NCI-H2196 treated with DMSO at 0.1 percent for 48 hours (cell line): ENCODE measurements around the gene SPATA2L.

ENCODE experiments used
- DNase-seq: peaks from one replicate; lab custom pipeline; 2025; ENCODE audit not compliant: unreplicated experiment; lab: John Stamatoyannopoulos, UW

Gene SPATA2L, protein sequence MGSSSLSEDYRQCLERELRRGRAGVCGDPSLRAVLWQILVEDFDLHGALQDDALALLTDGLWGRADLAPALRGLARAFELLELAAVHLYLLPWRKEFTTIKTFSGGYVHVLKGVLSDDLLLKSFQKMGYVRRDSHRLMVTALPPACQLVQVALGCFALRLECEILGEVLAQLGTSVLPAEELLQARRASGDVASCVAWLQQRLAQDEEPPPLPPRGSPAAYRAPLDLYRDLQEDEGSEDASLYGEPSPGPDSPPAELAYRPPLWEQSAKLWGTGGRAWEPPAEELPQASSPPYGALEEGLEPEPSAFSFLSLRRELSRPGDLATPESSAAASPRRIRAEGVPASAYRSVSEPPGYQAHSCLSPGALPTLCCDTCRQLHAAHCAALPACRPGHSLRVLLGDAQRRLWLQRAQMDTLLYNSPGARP

DNA sequence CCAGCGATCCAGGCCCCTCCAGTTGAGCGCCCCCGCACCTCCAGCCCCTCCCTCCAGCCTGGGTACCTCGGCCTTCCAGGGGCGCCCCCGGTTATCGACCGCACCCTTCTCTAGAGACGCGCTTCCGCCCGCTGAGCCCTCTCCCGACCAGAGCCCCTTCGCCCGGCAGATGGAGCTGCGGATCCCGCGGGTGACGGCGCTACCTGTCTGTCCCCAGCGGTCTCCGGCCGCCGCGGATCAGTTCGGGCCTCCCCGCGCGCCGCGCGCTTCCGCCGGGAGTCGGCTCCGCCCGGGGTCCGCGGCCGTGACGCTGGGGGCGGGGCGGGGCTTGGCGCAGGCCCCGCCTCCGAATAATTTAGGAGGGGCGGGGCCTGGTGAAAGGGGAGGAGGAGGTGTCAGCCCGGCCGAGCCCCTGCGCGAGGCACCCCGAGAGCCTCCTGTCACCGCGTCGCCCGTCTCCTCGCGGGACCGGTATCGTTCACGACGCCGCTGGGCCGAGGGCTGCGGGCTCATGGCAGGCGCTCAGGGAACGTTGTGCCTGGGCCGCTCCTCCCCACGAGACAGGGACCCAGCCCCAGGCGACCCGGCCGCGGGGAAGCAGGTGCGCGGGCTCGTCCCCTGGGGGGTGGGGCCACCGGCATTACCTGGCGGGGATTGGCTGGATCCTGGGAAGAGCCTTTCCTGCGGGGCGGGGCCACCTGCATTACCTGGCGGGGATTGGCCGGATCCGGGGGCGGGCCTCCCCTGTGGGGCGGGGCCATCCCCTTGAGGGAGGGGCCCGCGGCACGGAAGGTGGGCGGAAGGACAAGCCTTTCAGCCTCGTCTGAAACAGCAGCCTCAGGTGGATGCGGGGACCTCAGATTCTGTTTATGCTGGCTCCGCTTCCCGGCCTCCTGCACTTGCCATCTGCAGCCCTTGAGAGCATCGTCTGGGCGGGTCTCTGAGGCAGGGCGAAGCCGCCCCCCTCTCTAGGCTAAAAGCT lies at the start of gene SPATA2L:
TSS of gene SPATA2L (minus strand) at position 281 of the 982 bp plus-strand sequence. CDS start 473 bp downstream, outside the sequence.
- DNase-seq = peak; percentile 74

DNA sequence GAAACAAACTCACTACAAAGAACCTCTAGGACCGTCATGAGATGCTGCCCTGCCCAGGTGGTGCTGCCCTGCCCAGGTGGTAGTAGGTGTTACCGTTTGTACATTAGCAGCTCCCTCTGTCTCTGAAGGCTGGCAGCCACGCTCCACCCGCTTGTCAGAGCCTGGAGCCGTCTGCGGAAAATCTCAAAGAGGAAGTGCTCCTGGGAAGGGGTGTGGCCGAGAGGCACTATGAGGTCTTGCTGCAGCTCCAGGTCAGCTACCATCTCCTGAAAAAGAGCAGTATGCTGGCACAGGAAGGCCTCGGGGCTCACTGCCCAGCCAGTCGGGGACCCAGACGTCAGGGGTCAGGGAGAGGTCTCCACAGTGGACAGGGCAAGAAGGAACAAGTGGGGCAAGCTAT lies 48.1 kb upstream of the SPATA2L start:
- DNase-seq = no peak

DNA sequence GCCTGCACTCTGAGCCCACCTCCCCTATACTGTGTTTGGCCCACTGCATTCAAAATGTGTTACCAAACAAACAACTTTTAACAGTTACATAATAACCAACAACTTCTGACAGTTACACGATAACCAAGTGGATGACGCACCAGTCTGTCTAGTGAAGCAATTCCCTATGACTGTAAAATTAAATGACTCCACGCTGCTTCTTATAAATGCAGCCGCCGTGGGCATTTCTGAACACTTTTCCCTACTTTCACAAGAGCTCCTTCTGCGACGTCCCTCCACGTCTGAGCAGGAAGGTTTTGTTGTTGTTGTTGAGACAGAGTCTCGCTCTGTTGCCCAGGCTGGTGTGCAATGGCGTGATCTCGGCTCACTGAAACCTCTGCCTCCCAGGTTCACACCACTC lies 47.4 kb upstream of the SPATA2L start:
- no peak for DNase-seq

DNA sequence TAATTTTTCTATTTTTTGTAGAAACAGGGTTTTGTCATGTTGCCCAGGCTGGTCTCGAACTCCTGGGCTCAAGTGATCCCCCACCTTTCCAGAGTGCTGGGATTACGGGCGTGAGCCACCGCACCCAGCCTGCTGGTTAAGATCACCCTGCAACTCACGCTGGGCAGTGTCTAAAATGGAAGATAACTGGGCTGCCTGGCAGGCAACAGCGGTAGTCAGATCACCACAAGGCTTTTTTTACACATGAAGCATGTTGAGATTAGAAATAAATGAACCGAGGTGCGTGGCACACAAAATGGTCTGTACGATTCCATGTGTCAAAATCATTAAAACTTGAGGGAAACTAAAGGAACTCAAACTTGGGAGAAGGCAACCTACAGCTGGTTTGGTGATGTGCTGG lies 46.6 kb upstream of the SPATA2L start:
- DNase-seq = no peak

DNA sequence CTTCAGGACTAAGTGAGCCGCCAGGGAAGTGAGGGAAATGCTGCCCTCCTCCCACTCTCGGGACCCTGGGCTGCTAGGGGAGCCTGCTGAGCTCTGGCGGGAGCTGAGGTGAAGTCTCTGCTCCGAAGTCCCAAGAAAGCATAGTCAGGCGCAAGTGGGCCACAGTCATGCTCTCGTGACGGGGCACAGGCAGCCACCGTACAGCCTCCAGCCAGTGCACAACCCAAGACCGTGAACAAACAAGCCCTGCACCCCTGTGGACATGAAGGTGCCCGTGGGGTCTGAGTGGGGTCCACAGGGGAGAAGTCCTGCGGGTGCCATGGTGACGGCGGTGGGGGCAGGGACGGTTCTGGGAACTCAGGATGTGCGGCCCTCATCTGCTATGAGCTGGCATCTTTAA lies 44.5 kb upstream of the SPATA2L start:
- DNase-seq = no peak

DNA sequence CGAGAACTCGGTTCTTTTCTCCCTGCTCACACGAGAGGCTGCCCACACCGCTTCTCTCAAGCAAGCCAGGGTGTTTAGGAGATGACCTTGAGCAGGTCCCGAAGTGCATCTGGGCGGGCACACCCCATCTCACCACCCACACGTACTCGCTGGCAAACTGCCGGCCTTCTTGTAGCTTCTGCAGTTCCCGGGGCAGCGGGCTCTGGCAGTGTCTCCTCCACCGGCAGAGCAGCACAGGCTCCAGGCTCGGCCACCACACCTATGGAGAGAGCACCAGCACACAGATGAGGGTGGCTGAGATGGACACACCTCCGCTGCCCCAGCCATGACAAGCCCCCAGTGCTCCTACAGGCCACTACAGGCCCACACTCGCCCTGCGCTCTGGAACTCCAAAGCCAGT lies 43.3 kb upstream of the SPATA2L start:
- DNase-seq = no peak

DNA sequence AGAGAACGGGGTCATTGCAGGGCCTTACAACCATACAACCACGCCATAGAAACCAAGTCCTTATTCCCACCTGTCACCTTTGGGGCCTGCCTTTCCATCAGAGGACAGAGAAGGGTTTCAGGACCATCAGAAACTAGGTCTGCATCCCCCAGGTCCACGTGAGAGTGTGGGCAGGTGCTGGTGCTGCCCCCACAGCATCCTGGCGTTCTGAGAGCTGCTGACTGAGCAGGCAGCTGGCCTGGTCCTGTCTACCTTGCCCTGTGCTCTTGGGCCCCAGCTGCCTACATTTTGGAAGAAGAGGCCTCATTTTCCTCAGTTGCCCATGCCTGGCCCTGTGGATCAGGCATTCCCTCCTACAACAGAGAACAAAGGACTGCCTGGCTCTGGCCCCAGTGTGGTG lies 41.4 kb upstream of the SPATA2L start:
- DNase-seq = no peak

DNA sequence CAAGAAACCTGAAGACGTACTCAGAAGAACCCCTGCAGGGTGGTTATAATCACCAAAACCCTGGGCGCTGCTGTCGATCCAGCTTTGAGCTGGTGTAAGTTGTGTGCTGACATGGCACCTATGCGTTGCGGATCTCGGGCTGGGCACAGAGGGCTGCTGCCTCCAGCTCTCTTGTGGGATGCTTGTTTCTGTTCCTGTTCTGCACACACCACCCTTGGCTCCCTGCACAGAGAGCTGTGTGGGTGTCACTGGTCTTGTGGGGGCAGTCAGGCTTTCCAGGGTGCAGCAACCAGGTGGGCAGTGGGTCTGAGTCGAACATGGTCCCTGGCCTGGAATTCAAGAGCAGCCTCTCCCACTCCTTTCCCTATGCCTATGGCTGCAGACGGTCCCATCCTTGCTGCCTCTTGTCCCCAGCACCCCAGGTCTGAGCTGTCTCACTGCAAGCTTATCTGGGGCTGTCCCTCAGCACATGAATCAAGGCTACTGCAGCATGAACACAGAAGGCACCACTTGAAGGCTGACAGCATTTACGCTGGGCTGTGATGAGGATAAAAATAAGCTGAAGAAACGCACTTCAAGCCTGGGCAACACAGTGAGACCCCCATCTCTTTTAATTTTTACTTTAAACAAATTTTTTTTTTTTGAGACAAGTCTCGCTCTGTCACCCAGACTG lies 40.0 kb upstream of the SPATA2L start:
- no peak for DNase-seq

DNA sequence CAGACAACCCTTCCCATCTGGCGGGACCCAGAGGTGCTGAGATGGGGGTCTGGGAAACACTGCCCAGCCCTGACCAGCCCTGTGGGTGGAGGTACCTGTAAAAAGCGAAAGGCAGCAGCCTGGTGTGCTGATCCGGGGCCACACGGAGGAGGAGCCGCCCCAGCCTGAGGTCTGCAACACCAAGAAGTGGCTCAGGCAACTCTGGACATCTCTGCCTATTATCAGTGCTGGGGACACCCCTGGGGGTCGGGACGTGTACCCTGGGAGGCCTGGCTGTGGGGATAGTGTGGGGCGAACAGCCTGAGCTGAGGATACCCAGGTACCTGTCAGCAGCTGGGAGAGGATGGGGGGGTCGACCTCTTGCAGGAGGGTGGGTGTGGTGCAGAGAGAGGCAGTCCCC lies 37.9 kb upstream of the SPATA2L start:
- no peak for DNase-seq

DNA sequence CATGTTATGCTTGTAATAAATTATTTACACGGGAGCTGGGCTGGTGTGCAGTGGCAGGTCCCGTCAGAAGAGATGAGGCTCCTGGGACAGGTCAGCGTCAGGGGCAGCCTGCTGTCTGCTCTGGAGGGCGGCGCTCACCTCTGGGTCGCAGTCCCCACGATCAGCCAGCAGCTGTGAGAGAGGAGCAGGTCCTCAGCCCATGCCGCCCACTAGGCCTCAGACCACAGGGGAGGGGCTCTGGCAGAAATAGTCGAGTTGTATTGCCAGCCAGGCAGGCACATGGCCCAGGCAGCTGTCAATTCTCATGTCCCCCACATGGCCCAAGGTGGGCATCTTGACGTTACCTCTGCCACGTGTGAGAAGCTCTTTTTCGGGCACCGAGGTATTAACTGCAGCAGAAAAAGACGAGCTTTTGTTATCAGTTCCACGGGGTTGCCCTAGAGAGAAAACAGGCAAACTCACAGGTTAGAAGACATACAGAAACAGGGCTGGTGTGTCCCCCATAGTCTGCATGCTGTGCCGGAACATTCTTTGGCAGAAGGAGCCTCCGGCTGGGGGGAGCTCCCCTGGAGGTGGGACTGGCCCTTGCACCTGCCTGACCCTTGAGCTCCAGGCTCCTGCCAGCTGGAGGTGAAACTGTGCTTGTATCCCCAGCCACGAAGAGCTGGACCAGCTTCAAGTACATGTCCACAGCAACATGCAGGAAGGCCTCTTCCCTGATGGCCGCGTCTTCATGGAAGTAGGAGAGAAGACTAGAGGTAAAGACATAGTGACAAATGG lies 37.2 kb upstream of the SPATA2L start:
- no peak for DNase-seq

DNA sequence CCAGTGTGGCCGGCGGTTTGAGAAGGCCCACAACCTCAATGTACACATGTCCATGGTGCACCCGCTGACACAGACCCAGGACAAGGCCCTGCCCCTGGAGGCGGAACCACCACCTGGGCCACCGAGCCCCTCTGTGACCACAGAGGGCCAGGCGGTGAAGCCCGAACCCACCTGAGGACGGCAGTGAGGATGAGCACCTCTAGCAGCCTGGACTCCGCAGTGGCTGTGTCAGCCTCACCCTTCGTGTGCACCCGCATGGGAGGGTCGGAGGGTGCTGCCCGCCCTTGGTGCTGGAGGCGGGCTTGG lies 36.5 kb upstream of the SPATA2L start:
- no peak for DNase-seq

DNA sequence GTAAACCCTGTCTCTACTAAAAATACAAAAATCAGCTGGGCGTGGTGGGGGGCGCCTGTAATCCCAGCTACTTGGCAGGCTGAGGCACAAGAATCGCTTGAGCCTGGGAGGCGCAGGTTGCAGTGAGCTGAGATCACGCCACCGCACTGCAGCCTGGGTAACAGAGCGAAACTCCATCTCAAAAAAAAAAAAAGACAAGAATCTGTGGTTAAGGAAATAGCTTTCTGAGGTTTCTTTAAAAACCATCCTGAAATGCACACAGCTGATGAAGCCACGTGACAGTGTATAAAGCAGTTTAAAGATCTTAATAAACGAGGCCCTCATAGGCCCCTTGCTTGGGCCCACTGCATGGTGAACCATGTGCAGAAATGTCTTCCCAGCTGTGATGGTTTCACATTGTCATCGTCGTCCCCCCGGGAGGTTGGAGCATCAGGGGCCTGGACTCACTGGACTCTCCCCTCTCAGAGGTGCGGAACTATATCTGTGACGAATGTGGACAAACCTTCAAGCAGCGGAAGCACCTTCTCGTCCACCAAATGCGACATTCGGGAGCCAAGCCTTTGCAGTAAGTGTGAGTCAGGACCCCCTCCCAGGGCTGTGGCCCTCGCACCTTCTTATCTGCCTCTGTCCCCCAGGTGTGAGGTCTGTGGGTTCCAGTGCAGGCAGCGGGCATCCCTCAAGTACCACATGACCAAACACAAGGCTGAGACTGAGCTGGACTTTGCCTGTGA lies 36.0 kb upstream of the SPATA2L start:
- DNase-seq = no peak

DNA sequence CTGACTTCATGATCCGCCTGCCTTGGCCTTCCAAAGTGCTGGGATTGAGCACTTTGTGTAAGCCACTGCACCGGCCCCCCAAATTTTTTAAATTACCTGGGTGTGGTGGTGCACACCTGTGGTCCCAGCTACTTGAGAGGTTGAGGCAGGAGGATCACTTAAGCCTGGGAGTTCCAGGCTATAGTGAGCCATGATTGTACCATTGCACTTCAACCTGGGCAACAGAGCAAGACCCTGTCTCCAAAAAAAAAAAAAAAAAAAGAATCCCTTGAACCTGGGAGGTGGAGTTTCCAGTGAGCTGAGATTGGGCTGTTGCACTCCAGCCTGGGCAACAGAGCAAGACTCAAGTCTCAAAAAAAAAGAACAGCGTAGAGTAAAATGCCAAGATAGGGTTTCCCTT lies 35.0 kb upstream of the SPATA2L start:
- DNase-seq = no peak

DNA sequence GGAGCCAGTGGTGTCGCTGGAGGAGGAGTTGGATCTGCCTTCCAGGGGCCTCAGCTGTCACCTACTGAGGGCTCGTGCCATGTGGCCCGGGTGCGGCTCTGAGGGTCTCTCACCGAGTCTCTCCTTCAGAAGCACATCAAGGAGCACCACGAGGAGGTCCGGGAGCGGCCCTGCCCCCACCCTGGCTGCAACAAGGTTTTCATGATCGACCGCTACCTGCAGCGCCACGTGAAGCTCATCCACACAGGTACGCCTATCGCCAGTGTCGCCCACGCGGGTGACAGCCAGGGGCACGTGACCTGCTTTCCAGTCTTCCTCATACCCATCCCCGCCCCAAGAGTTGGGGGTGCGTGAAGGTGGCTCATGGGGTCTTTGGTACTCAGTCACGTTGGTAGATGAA lies 32.3 kb upstream of the SPATA2L start:
- DNase-seq = no peak

DNA sequence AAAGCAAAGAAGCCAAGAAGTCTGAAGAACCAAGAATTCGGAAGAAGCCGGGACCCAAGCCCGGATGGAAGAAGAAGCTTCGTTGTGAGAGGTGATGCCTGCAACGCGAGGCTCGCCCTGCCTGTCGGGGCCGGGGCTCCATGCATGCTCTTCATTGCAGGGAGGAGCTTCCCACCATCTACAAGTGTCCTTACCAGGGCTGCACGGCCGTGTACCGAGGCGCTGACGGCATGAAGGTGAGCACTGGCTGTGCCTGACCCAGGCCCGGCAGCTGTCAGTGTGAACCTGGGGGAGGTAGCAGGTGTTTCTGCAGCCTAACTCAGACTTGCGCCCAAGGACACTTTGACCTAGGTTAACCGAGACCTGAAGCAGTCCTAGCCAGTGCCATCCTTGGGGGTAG lies 31.8 kb upstream of the SPATA2L start:
- no peak for DNase-seq

DNA sequence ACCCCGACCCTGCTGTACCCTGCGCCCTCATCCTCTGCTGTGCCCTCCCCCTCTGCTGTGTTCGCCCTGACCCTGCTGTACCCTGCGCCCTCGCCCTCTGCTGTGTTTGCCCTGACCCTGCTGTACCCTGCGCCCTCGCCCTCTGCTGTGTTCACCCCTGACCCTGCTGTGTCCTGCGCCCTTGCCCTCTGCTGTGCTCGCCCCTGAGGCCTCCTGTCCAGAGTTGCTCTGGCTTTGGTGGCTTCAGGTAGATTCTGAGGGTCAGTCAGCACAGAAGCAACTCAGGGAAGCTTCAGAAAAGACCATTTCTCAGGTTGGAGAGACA lies 31.4 kb upstream of the SPATA2L start:
- no peak for DNase-seq

DNA sequence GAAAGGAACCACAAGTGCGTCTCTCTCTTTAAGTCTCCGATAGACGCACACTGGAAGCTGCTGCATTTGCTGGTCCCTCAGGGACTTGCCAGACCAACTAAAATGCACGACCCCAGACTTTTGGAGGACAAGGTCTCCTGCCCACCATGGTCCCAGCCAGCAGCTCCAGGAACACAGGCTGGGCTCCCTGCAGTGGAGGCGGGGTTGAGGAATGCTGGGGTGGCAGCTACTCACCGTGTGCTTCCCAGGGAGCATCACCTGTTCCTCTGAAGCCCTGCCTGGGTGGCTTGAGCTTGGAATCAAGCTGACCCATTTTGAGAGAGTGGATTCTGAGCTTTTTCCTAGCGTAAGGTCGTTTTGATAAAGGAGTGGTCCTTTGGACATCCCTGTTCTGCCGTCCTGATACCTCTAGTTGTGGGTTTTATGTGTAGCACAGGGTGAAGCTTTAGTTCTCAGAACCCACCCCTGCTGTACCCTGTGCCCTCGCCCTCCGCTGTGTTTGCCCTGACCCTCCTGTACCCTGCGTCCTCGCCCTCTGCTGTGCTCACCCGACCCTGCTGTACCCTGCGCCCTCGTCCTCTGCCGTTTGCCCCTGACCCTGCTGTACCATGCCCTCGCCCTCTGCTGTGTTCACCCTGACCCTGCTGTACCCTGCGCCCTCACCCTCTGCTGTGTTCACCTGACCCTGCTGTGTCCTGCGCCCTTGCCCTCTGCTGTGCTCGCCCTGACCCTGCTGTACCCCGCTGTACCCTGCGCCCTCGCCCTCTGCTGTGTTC lies 30.8 kb upstream of the SPATA2L start:
- no peak for DNase-seq

DNA sequence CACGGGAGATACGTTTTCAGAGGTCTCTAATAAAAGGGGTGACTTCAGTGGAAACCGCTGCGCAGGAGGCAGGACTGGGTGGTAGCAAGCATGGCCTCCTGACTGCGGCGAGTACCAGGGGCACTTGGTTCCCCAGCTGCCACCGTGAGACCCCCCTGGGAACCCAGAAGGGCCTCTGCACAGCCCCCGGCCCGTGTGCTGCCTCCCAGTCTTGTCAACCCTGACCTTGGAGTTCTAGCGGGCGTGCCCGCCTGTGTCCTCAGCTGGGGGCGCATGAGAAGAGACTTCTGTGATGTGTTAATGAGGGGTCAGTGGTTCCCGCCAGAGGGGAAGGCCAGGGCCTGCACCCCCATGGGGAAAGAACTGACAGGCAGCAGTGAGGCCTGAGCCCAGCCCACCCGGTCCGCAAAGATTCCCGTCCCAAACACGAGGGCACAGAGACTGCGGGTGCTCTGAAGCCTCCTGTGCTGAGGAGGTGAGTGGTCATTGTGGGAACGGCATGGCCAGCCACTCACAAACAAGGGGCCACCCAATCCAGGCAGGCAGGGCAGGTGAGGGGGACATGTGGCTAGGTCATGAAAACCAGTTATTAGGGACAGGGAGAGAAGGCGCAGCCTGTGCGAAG lies 29.2 kb upstream of the SPATA2L start:
- DNase-seq = no peak
